Measurements from ENCODE around the gene CCSAP.
"Not testable (repeated sequence)": the region's sequence is repeated elsewhere in the genome, so short reads cannot be mapped to it uniquely, and the experiment has no call there.

The CCSAP gene

DNA sequence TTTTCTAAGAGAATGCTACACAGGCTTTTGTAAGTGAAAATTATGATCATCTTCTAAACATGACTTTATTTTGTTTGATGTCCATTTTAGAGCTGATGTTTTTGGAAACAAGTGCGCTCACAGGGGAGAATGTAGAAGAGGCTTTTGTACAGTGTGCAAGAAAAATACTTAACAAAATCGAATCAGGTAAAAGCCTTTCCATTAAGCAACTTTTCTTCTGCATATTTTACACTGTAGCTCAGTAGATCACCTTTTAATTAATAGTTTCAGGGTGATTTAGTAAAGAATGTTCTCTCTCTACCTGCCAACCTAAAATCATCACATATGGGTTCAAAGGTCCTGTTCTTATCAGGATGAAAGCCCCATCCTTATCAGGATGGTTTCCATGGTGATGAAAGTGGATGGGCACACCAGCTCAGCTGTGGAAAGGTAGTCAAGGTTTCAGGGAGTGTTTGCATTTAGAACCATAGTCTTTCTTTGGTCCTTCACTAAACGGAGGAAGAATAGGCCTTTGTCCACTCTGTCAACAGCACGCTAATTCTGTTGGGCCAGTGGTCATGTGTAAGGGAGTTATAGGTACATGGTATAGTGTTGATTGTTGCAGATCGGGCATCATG is 43.9 kb downstream of the CCSAP start:
- DNase-seq = no peak

DNA sequence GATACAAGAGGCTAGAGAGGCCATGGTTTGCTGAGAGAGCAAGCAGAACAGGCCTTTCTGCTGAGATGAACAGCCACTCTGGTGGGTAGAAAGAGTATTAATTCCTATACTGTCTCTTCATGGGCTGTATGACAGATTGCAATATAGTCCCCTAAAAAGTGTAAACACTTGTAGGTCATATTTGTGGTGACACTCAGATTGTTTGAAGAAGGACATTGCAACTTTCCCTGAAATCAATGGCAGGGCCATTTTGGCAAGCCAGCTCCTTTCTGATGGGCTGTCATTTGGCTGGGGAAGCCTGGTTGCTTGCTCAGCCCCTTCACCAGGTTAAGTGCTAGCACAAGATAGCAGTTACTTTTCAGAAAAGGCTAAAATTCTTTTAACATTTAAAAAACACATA is 44.4 kb downstream of the CCSAP start:
- TF ChIP-seq GATA1 (IDR thresholded peaks at IDR 0.05; ENCODE audit: low read depth, low read length) (no peak), POLR2A (IDR thresholded peaks at IDR 0.05; ENCODE audit: low read length) (no peak)
- DNase-seq = no peak

More for the DNA sequence above, 43.9 kb downstream of the CCSAP start:
- no peak for TF ChIP-seq GATA1 (IDR thresholded peaks at IDR 0.05; ENCODE audit: low read depth, low read length)
- TF ChIP-seq POLR2A (IDR thresholded peaks at IDR 0.05; ENCODE audit: low read length) = no peak

DNA sequence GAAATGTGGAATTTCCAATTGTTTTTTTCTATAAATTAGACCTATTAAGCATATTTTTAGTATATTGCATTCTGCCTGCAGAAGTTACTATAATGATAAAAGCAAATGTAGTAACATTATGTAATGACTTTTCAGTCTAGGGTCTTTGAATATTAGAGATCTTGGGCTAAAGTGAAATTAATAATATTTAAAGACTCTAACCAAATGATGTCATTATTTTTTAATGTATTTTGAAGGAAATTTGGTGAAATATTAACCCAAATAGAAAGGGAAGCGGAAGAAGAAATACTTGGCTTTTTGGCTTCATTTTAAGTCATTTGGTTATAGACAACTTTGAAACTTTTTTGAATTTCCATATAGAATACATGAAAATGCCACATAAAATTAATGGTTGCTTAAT is 45.1 kb downstream of the CCSAP start:
- DNase-seq = no peak
- TF ChIP-seq GATA1 (IDR thresholded peaks at IDR 0.05; ENCODE audit: low read depth, low read length) (no peak), POLR2A (IDR thresholded peaks at IDR 0.05; ENCODE audit: low read length) (no peak)

DNA sequence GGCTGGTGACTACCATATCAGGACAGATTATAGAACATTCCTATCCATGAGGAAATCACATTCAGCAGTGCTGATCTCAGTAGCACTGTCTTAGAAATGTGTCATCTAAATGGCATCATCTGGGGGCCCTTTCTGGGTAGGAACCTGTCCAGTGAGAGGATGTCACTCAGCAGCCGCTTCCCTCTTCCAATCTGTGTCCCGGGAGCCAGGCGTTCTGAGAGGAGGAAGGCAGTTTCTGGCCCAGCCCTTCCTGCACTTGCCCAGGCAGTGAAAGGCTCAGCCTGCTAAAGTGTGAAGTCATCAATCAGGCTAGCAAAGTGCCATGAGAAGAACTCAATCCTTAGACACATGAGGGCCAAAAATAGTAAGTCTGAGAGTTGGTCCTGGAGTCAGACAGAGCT is 46.3 kb downstream of the CCSAP start:
- DNase-seq = no peak
- TF ChIP-seq POLR2A (IDR thresholded peaks at IDR 0.05; ENCODE audit: low read length) (no peak), GATA1 (IDR thresholded peaks at IDR 0.05; ENCODE audit: low read depth, low read length) (no peak)

DNA sequence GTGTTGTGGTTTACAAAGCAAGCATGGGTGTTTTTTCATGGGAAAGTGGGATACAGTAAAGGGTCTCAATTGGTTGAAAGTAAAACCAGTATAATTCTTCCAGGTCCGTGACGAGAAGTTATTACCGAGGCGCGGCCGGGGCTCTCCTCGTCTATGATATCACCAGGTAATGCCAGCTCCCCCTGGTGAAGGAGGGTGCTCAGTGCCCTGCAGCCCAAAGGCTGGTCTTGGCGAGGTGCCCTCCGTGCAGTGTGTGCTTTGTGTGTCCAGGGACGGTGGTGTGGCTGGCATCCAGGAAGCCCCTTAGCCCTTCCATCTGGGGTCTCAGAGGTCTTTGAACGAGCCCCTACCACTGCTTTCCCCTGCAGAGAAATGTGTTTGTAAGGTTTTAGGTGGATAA is 47.1 kb downstream of the CCSAP start:
- no peak for DNase-seq
- TF ChIP-seq POLR2A (IDR thresholded peaks at IDR 0.05; ENCODE audit: low read length) = no peak
- TF ChIP-seq GATA1 (IDR thresholded peaks at IDR 0.05; ENCODE audit: low read depth, low read length) = no peak

DNA sequence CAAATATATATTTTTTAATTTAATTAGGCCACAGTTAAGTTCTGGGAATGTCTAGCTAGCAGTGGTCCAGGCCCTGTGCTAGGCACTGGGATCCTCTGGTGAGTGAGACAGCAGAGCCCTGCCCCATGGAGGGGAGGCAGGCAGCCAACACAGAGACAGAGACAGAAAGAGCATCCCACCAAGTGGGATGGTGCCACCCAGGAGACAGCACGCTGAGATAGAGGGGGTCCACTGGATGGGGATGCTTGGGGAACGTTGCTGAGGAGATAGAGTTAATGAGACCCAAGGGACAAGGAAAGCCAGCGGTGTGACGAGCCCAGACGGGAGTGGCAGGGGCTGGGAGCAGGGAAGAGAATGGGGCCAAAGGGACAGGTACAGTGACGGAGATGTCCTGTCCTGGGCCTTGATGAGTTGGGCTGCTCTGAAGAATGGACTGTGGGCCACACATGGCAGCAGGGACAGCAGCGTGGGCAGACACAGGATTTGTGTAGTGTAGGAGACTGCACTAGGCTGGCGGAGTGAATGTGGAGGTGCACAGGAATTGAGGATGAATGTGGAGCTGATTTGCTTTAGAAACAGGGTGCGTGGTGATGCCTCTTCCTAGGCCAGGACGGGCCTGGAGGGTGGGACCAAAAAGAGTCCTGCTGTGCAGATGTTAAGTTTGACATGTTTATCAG is 49.2 kb downstream of the CCSAP start:
- DNase-seq = no peak
- TF ChIP-seq POLR2A (IDR thresholded peaks at IDR 0.05; ENCODE audit: low read length) (no peak), GATA1 (IDR thresholded peaks at IDR 0.05; ENCODE audit: low read depth, low read length) (no peak)

DNA sequence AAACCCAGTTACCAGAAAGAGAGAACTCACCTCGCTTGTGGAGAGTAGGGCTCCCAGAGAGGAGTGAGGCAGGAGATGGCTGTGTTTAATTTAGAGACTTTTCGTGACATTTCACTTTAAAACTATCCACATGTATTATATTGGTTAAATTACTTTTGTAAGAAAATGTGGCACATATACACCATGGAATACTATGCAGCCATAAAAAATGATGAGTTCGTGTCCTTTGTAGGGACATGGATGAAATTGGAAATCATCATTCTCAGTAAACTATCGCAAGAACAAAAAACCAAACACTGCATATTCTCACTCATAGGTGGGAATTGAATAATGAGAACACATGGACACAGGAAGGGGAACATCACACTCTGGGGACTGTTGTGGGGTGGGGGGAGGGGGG is 51.2 kb downstream of the CCSAP start:
- DNase-seq = not testable (repeated sequence)

DNA sequence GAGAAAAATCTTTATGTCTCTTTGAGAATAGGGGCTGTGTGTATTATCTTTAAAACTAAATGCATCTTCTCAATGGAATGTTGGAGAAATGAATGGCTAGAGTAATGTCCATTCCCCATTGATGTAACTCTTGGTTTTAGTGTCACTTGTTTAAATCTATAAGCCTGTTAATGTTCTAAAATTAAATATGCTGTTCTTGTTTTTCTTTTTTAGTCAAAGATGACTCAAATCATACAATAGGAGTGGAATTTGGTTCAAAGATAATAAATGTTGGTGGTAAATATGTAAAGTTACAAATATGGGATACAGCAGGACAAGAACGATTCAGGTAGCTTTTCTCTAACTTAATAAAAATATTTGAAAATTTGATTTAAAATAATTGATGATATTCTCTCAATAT is 54.3 kb downstream of the CCSAP start:
- no peak for DNase-seq
- TF ChIP-seq GATA1 (IDR thresholded peaks at IDR 0.05; ENCODE audit: low read depth, low read length) = no peak
- TF ChIP-seq POLR2A (IDR thresholded peaks at IDR 0.05; ENCODE audit: low read length) = no peak

DNA sequence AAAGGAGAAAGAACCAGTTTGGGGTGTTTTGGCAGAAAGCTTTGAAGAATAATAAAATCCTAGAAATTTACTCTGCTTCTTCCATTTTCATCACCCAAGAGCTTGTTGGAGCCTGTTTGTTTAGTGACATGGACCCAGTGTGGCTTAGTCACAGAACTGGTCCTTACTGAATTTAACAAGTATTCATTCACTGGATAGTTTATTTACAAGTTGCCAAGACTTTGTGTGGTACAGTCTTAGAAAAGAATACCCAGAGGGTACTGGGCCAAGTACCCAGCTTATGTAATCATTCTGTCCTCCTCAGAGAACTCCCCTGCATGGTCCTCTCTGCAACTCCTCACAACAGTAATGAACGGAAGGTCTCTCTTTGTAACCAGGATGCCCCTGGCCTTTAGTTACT is 55.6 kb downstream of the CCSAP start:
- DNase-seq = no peak
- TF ChIP-seq GATA1 (IDR thresholded peaks at IDR 0.05; ENCODE audit: low read depth, low read length) = no peak
- TF ChIP-seq POLR2A (IDR thresholded peaks at IDR 0.05; ENCODE audit: low read length) = no peak

DNA sequence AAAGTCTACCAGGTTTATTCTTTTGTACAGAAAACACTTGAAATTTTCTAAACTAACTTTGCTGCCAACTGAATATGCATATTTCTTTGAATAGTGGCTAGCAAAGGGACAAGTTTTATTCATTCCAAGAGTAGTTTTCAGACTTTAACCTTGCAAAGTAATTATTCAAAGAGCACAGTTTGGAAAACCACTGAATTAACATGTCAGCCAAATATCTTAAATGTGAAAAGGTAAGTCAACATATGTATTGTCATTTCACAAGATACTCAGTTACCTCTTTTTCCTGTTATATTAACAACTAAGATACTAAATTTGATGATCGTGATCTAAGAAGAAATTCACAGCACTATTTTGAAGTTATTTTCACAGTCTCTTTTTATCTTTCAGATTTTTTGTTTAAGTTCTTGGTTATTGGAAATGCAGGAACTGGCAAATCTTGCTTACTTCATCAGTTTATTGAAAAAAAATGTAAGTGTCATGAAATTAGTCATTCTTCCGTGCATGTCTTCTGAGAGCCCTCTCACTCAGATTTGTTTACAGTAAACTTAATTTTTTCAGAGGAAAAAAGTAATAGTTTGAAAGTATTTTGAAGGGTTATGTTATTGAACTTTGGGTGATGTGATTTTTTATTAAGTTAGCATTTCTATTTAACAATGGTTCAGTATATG is 56.6 kb downstream of the CCSAP start:
- no peak for DNase-seq
- TF ChIP-seq POLR2A (IDR thresholded peaks at IDR 0.05; ENCODE audit: low read length) (no peak), GATA1 (IDR thresholded peaks at IDR 0.05; ENCODE audit: low read depth, low read length) (no peak)

DNA sequence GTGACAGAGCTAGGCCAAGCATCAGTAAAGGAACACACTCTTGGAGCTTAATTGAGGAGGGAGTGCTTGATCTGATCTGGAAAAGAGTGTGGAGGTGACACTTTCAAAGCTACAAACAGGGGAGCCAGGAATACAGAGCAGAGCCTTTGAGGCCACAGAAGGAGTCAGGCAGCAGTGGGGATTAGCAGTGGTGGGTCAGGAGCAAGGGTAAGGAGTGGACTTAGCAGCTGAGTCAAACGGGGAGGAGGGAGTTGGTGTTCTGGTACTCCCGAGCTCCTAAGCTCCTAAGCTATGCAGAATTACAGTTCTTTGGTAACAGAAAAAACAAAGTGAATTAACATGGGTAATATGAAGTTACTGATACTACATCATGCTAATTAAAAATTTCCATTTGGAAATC is 57.4 kb downstream of the CCSAP start:
- DNase-seq = no peak
- TF ChIP-seq GATA1 (IDR thresholded peaks at IDR 0.05; ENCODE audit: low read depth, low read length) (no peak), POLR2A (IDR thresholded peaks at IDR 0.05; ENCODE audit: low read length) (no peak)

DNA sequence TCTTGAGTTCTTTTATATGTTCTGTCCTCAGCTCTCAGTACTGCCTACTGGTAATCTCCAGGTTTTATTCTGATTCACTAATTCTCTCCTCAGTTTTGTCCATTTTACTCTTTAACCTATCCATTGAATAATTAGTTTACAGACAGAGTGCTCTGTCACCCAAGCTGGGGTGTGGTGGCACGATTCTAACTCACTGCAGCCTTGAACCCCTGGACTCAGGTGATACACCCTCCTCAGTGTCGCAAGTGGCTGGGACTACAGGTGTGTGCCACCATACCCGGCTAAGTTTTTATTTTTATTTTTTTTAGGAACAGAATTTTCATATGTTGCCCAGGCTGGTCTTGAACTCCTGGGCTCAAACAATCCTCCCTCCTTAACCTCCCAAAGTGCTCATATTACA is 58.0 kb downstream of the CCSAP start:
- TF ChIP-seq GATA1 (IDR thresholded peaks at IDR 0.05; ENCODE audit: low read depth, low read length) = no peak
- TF ChIP-seq POLR2A (IDR thresholded peaks at IDR 0.05; ENCODE audit: low read length) = no peak
- DNase-seq = no peak

DNA sequence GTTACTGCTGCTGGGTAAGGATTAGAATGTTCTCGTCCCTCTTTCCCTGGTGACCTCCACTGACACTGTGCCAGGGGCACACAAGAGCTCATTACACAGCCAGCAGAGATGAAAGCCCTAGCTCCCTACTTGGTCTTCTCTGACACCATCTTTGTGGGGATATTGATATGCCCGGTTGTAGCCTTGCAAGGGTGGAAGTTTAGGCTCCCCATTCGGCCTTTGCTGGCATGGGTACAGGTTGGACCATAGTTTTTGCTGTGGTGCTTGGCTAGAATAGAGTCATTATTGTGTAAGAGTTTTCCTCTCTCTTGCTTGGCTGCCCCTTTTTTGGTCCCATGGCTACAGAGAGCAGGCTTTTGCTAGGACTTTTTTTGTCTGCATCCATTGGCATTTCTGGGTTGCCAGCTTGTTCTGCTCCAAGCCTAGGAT is 59.6 kb downstream of the CCSAP start:
- TF ChIP-seq GATA1 (IDR thresholded peaks at IDR 0.05; ENCODE audit: low read depth, low read length) (no peak), POLR2A (IDR thresholded peaks at IDR 0.05; ENCODE audit: low read length) (no peak)
- DNase-seq = no peak

DNA sequence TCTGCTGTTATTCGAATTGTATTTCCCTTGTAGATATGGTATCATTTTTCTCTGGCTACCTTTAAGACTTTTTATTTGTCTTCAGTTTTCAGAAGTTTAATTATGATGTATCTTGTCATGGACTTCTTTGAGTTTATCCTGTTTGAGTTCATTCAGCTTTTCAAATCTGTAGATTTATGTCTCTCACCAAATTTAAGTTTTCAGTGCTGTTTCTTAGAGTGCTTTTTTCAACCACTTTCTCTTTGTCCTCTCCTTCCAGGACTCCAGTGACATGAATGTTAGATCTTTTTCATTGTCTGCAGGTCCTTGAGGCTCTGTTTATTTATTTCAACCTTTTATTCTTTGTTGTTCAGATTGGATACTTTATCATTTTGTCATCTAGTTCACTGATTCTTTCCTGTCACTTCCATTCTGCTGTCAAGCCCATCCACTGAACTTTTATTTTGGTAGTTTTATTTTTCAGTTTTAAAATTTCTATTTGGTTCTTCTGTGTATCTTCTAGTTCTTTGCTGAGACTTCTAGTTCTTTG is 60.5 kb downstream of the CCSAP start:
- DNase-seq = no peak
- no peak for TF ChIP-seq GATA1 (IDR thresholded peaks at IDR 0.05; ENCODE audit: low read depth, low read length)
- TF ChIP-seq POLR2A (IDR thresholded peaks at IDR 0.05; ENCODE audit: low read length) = no peak

Data from erythroblast (primary cell).